H9 (cell line): ENCODE results near the gene POU2AF1. TPM values are rescaled to one million over a fixed set of nuclear protein-coding genes. Genes with fewer than 3 reads are reported as not detected.

ENCODE experiments used
- DNase-seq: peaks from one replicate; pipeline ENCODE4 v3.0.0-alpha.2; 2017
- H2AFZ ChIP-seq: one replicate; pipeline ENCODE4 v1.6.1; 2013; ENCODE audit warnings: mild to moderate bottlenecking, low read length, control low read depth, moderate library complexity
- H2AK5ac ChIP-seq: 2 replicates; pipeline ENCODE4 v1.6.1; 2013; ENCODE audit warnings: low read length, control low read depth, mixed read lengths; ENCODE audit not compliant: insufficient read length
- H2BK120ac ChIP-seq: one replicate; pipeline ENCODE4 v1.6.1; 2013; ENCODE audit warnings: low read depth, mild to moderate bottlenecking, low read length, control low read depth, inconsistent platforms; ENCODE audit not compliant: poor library complexity, severe bottlenecking
- H2BK12ac ChIP-seq: 2 replicates; pipeline ENCODE4 v1.6.1; 2013; ENCODE audit warnings: low read length, control low read depth, mixed read lengths, low read depth; ENCODE audit not compliant: insufficient read length
- H2BK15ac ChIP-seq: 2 replicates; pipeline ENCODE4 v1.6.1; 2013; ENCODE audit warnings: low read depth, low read length, control low read depth
- H2BK20ac ChIP-seq: one replicate; pipeline ENCODE4 v1.6.1; 2013; ENCODE audit warnings: low read depth, mild to moderate bottlenecking, low read length, control low read depth, inconsistent platforms; ENCODE audit not compliant: poor library complexity, severe bottlenecking
- H2BK5ac ChIP-seq: 2 replicates; pipeline ENCODE4 v1.6.1; 2013; ENCODE audit warnings: low read length, control low read depth, mixed read lengths; ENCODE audit not compliant: insufficient read length
- H3K14ac ChIP-seq: 2 replicates; pipeline ENCODE4 v1.6.1; 2013; ENCODE audit warnings: low read length, control low read depth; ENCODE audit not compliant: insufficient read depth
- H3K18ac ChIP-seq: 2 replicates; pipeline ENCODE4 v1.6.1; 2013; ENCODE audit warnings: low read depth, mild to moderate bottlenecking, mixed read lengths, low read length, control low read depth; ENCODE audit not compliant: insufficient read length
- H3K23ac ChIP-seq: 2 replicates; pipeline ENCODE4 v1.6.1; 2013; ENCODE audit warnings: low read length, control low read depth, mixed read lengths, low read depth; ENCODE audit not compliant: insufficient read length
- H3K23me2 ChIP-seq: 2 replicates; pipeline ENCODE4 v1.6.1; 2013; ENCODE audit warnings: low read depth, mild to moderate bottlenecking, mixed read lengths, low read length, control low read depth; ENCODE audit not compliant: insufficient read length, poor library complexity, severe bottlenecking
- H3K27ac ChIP-seq: 2 replicates; pipeline ENCODE4 v1.5.1; 2013; ENCODE audit warnings: low read length, control low read depth, mixed read lengths, low read depth; ENCODE audit not compliant: insufficient read length
- H3K27me3 ChIP-seq: 2 replicates; pipeline ENCODE4 v1.6.1; 2013; ENCODE audit warnings: low read length, control low read depth, inconsistent platforms; ENCODE audit not compliant: insufficient read depth
- H3K4ac ChIP-seq: 2 replicates; pipeline ENCODE4 v1.6.1; 2013; ENCODE audit warnings: low read depth, mild to moderate bottlenecking, control low read depth, inconsistent platforms, low read length, moderate library complexity
- H3K4me1 ChIP-seq: 2 replicates; pipeline ENCODE4 v1.6.1; 2013; ENCODE audit warnings: low read length, control low read depth, inconsistent platforms; ENCODE audit not compliant: insufficient read depth
- H3K4me2 ChIP-seq: 2 replicates; pipeline ENCODE4 v1.6.1; 2013; ENCODE audit warnings: low read length, control low read depth, mixed read lengths; ENCODE audit not compliant: insufficient read length, insufficient read depth
- H3K56ac ChIP-seq: 2 replicates; pipeline ENCODE4 v1.6.1; 2013; ENCODE audit warnings: low read depth, mild to moderate bottlenecking, mixed read lengths, low read length, control low read depth; ENCODE audit not compliant: insufficient read length
- H3K79me1 ChIP-seq: 2 replicates; pipeline ENCODE4 v1.6.1; 2013; ENCODE audit warnings: low read depth, mild to moderate bottlenecking, moderate library complexity, low read length, control low read depth, inconsistent platforms; ENCODE audit not compliant: insufficient read depth, poor library complexity, severe bottlenecking
- H3K79me2 ChIP-seq: 2 replicates; pipeline ENCODE4 v1.6.1; 2013; ENCODE audit warnings: low read length, control low read depth, inconsistent platforms; ENCODE audit not compliant: insufficient read depth
- H3K9ac ChIP-seq: 2 replicates; pipeline ENCODE4 v1.6.1; 2013; ENCODE audit warnings: low read length, control low read depth, mixed read lengths; ENCODE audit not compliant: insufficient read length; ENCODE audit errors: extremely low read depth
- H3K9me3 ChIP-seq: one replicate; pipeline ENCODE4 v1.6.1; 2013; ENCODE audit warnings: low read depth, low read length, inconsistent platforms; ENCODE audit not compliant: control insufficient read depth
- H3T11ph ChIP-seq: one replicate; pipeline ENCODE4 v1.6.1; 2013; ENCODE audit warnings: mild to moderate bottlenecking, low read length, control low read depth, inconsistent platforms
- H4K20me1 ChIP-seq: one replicate; pipeline ENCODE4 v1.6.1; 2013; ENCODE audit not compliant: control insufficient read depth, insufficient read length, insufficient read depth
- H4K5ac ChIP-seq: 2 replicates; pipeline ENCODE4 v1.6.1; 2013; ENCODE audit warnings: low read depth, mild to moderate bottlenecking, mixed read lengths, low read length, control low read depth; ENCODE audit not compliant: insufficient read length
- H4K8ac ChIP-seq: replicated peaks from 2 replicates; pipeline ENCODE4 v1.6.1; 2013; ENCODE audit warnings: low read length, control low read depth, mixed read lengths, low read depth; ENCODE audit not compliant: insufficient read length
- H4K91ac ChIP-seq: 2 replicates; pipeline ENCODE4 v1.6.1; 2013; ENCODE audit warnings: low read depth, mild to moderate bottlenecking, moderate library complexity, mixed read lengths, low read length, control low read depth; ENCODE audit not compliant: insufficient read length
- H3K27ac Mint-ChIP-seq, 3 experiments: 2 replicates in 2 of 3; 3 replicates in 1 of 3; pipeline ENCODE4 v1.8.0; 2020 to 2021; ENCODE audit warnings: mixed read lengths in 3 of 3, mild to moderate bottlenecking in 1 of 3, moderate library complexity in 1 of 3
- H3K27me3 Mint-ChIP-seq: 2 replicates; pipeline ENCODE4 v1.8.0; 2021; ENCODE audit warnings: low read depth, mild to moderate bottlenecking, moderate library complexity, mixed read lengths
- H3K36me3 Mint-ChIP-seq, 3 experiments: 2 replicates in 2 of 3; 3 replicates in 1 of 3; pipeline ENCODE4 v1.8.0; 2020 to 2021; ENCODE audit warnings: low read depth in 3 of 3, mixed read lengths in 3 of 3; ENCODE audit not compliant: insufficient read depth in 1 of 3
- H3K4me1 Mint-ChIP-seq, 2 experiments: 2 replicates each; pipeline ENCODE4 v1.8.0; 2020; ENCODE audit warnings: mixed read lengths in 2 of 2
- H3K4me3 Mint-ChIP-seq, 2 experiments: 2 replicates in 1 of 2; 3 replicates in 1 of 2; pipeline ENCODE4 v1.8.0; 2020 to 2021; ENCODE audit warnings: mild to moderate bottlenecking in 2 of 2, mixed read lengths in 2 of 2, moderate library complexity in 1 of 2
- H3K9me3 Mint-ChIP-seq, 2 experiments: 2 replicates in 1 of 2; 3 replicates in 1 of 2; pipeline ENCODE4 v1.8.0; 2020; ENCODE audit warnings: mild to moderate bottlenecking in 2 of 2, mixed read lengths in 2 of 2, moderate library complexity in 1 of 2
- WGBS: extraction: QIAGEN DNeasy Blood & Tissue Kit; methylation state at CpG from one replicate; pipeline ENCODE4 v1.1.7; 2013; ENCODE audit warnings: missing lambda C conversion rate, low lambda C conversion rate, mixed read lengths; ENCODE audit not compliant: insufficient read length; ENCODE audit errors: extremely low coverage; 5-methylcytosine and 5-hydroxymethylcytosine counted together
- total RNA-seq: library from RNA; stranded (reverse); gene quantifications from 2 replicates; pipeline ENCODE4 v1.2.1, GENCODE V29; 2021
- TF ChIP-seq, protein P1 (sequence below): fragments of 200-600 bp; sonication (generic); conservative IDR thresholded peaks from 3 replicates; pipeline ENCODE4 v1.8.0; 2021; ENCODE audit warnings: antibody characterized with exemption, mild to moderate bottlenecking

POU2AF1 gene
- total RNA-seq, 1 experiment from 2014 or later, result not detected

- Histone ChIP-seq H4K5ac (no peak overlapping the region), H3K14ac (no peak overlapping the region), H3K79me2 (no peaks in the 10 kb centered on the region), H4K20me1 (no peaks in the 10 kb centered on the region), H2AK5ac (no peak overlapping the region), H3K23me2 (no peaks in the 10 kb centered on the region), H2AFZ (no peak overlapping the region), H3K4me2 (no peak overlapping the region), H2BK20ac (no peak overlapping the region), H4K8ac (no peak overlapping the region), H3K4ac (no peak overlapping the region), H3K27me3 (no peaks in the 10 kb centered on the region), H3K79me1 (no peaks in the 10 kb centered on the region), H3K27ac (no peak overlapping the region), H3K18ac (no peak overlapping the region), H2BK5ac (no peak overlapping the region), H2BK15ac (no peak overlapping the region), H3K56ac (no peak overlapping the region), H2BK120ac (no peak overlapping the region), H2BK12ac (no peak overlapping the region), H4K91ac (no peak overlapping the region), H3K23ac (no peak overlapping the region), H3K9me3 (no peaks in the 10 kb centered on the region), H3T11ph (no peak overlapping the region), H3K9ac (no peak overlapping the region), H3K4me1 (no peaks in the 10 kb centered on the region)
- no CpG with 5 or more reads among the region's 5 CpGs for WGBS
- peak overlapping the region in 1 of 3 experiments; percentile 4; a peak in 1 of 7 replicates for H3K27ac Mint-ChIP-seq
- no peak for DNase-seq
- H3K36me3 Mint-ChIP-seq, result no peaks in the 10 kb centered on the region
- no peak overlapping the region for H3K4me3 Mint-ChIP-seq
- no peaks in the 10 kb centered on the region; a peak in 1 of 5 replicates for H3K9me3 Mint-ChIP-seq
- peaks cover 3% of the 10 kb centered on the region; the same call in 1 of the 2 replicates for H3K27me3 Mint-ChIP-seq
- TF ChIP-seq, protein P1, sequence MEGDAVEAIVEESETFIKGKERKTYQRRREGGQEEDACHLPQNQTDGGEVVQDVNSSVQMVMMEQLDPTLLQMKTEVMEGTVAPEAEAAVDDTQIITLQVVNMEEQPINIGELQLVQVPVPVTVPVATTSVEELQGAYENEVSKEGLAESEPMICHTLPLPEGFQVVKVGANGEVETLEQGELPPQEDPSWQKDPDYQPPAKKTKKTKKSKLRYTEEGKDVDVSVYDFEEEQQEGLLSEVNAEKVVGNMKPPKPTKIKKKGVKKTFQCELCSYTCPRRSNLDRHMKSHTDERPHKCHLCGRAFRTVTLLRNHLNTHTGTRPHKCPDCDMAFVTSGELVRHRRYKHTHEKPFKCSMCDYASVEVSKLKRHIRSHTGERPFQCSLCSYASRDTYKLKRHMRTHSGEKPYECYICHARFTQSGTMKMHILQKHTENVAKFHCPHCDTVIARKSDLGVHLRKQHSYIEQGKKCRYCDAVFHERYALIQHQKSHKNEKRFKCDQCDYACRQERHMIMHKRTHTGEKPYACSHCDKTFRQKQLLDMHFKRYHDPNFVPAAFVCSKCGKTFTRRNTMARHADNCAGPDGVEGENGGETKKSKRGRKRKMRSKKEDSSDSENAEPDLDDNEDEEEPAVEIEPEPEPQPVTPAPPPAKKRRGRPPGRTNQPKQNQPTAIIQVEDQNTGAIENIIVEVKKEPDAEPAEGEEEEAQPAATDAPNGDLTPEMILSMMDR, result no peak
- H3K4me1 Mint-ChIP-seq, result no peaks in the 10 kb centered on the region
Measured at GRCh38 chr11:111355101-111355500, 24.0 kb downstream of the POU2AF1 start.
